ENCODE data around the gene NAGLU. TPM values are rescaled to one million over a fixed set of nuclear protein-coding genes. Genes with fewer than 3 reads are reported as not detected.
A peak's percentile ranks its signal among the peaks of the same experiment; 100 is the strongest.

Gene NAGLU
- total RNA-seq, 2 experiments from 2014 or later: 15.9 to 17.5 TPM

DNA sequence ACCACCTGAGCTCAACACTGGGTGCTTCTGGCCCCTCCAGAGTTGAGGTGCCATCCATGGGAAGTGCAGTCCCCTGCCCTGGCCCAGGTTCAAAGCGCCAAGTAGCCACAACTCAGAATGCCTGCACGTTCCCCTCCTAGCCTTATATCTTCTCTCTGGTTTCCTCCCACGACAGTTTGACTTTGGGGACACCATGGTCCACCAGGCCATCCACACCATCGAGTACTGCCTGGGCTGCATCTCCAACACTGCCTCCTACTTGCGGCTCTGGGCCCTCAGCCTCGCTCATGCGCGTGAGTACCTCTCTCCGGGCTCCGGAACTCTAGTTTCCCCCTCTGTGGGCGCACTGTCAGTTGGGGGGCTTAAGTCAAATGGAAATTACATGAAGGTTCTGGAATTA, 22.4 kb upstream of the NAGLU start:
- Mint-ChIP-seq H3K36me3 (ENCODE audit: low read depth) (no peaks in the 10 kb centered on the region), H3K27ac (no peak overlapping the region), H3K4me1 (peaks cover 8% of the 10 kb centered on the region), H3K27me3 (peaks cover 39% of the 10 kb centered on the region), H3K4me3 (no peak overlapping the region), H3K9me3 (no peaks in the 10 kb centered on the region)
- DNase-seq: no peak
- ChIA-PET POLR2A (no interaction called here), CTCF (interaction anchor here (0.9 to 1.5 kb wide), 3 partner anchors 14 to 85 kb away, joined by 3 to 5 read pairs (median 4); no protein-coding TSS in a partner anchor)

DNA sequence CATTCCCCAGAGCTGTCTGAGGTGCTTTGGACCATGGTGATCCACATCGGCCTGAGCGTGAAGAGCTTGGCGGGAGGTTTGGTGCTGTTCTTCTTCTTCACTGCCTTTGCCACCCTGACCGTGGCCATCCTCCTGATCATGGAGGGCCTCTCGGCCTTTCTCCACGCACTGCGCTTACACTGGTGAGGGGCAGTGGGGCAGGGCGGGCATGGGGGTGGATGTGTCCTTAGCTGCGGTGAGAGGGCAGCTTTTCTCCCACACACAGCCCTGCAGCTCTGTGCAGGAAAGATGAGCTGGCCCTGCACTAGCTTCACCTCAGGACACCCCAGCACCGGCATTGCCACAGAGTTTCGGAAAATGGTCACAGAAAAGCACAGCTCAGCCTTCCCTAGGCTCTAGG, 21.8 kb upstream of the NAGLU start:
- ChIA-PET CTCF (interaction anchor here (0.9 to 1.1 kb wide), 3 partner anchors 11 to 86 kb away, joined by 3 to 4 read pairs (median 3); no protein-coding TSS in a partner anchor), POLR2A (interaction anchor here (1.0 kb wide), 1 partner anchor 9 kb away, joined by 3 read pairs; no protein-coding TSS in a partner anchor)
- no peak for DNase-seq
- H3K27ac Mint-ChIP-seq: no peak overlapping the region
- H3K27me3 Mint-ChIP-seq: peaks cover 36% of the 10 kb centered on the region
- no peaks in the 10 kb centered on the region for H3K9me3 Mint-ChIP-seq
- no peaks in the 10 kb centered on the region for H3K36me3 Mint-ChIP-seq (ENCODE audit: low read depth)
- peaks cover 2% of the 10 kb centered on the region for H3K4me1 Mint-ChIP-seq
- H3K4me3 Mint-ChIP-seq: no peak overlapping the region

DNA sequence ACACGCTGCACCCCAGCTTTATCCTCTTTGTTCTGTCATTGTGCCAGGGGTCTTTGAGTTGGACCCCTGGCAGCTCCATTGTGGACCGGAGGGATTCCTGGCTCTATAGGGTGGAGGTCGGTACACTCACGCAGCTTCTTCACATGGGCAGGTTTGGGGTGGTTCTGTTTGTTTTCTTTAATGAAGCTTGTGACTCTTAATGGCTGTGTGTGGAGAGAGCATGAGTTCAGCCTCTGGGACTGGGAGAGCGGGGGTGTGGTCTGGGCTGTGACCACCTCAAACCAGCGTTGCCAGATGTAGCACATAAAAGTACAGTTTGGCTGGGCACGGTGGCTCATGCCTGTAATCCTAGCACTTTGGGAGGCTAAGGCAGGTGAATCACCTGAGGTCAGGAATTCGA, 21.2 kb upstream of the NAGLU start:
- ChIA-PET CTCF (interaction anchor here (0.9 to 1.1 kb wide), 4 partner anchors 10 to 559 kb away, joined by 3 to 4 read pairs (median 4); no protein-coding TSS in a partner anchor), POLR2A (interaction anchor here (1.0 kb wide), 1 partner anchor 10 kb away, joined by 3 read pairs; no protein-coding TSS in a partner anchor)
- Mint-ChIP-seq H3K4me3 (no peak overlapping the region), H3K36me3 (ENCODE audit: low read depth) (no peaks in the 10 kb centered on the region), H3K27me3 (peaks cover 33% of the 10 kb centered on the region), H3K27ac (no peak overlapping the region), H3K9me3 (no peaks in the 10 kb centered on the region), H3K4me1 (peaks cover 1% of the 10 kb centered on the region)
- no peak for DNase-seq

DNA sequence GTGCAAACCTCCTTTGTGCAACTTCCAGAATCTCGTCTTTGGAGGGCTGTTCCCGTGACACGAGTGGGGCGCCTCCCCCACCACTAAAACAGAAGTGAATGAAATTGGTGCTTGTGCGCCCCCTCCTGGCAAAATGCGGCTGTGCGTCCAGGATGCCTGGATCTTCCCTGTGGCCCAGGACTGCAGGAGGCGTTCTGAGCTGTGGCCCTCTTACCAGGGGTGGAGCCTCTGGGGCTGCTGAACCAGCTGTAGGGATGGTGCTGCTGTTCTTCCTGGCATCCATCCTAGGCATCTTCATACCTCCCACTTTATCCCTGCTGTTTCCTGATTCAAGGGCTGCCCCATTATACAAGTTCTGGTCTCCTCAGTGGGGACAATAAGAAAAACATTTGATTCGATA, 18.5 kb upstream of the NAGLU start:
- H3K4me3 Mint-ChIP-seq: no peak overlapping the region
- no peaks in the 10 kb centered on the region for H3K36me3 Mint-ChIP-seq (ENCODE audit: low read depth)
- no peaks in the 10 kb centered on the region for H3K9me3 Mint-ChIP-seq
- ChIA-PET POLR2A (no interaction called here), CTCF (interaction anchor here (0.6 to 2.3 kb wide), 29 partner anchors 9 to 818 kb away, joined by 3 to 15 read pairs (median 3); partner anchors contain the start of genes CAVIN1, NAGLU and STAT3)
- H3K4me1 Mint-ChIP-seq: peaks cover 1% of the 10 kb centered on the region
- DNase-seq: peak; percentile 84
- H3K27me3 Mint-ChIP-seq: peaks cover 26% of the 10 kb centered on the region
- peak overlapping the region; percentile 26 for H3K27ac Mint-ChIP-seq

DNA sequence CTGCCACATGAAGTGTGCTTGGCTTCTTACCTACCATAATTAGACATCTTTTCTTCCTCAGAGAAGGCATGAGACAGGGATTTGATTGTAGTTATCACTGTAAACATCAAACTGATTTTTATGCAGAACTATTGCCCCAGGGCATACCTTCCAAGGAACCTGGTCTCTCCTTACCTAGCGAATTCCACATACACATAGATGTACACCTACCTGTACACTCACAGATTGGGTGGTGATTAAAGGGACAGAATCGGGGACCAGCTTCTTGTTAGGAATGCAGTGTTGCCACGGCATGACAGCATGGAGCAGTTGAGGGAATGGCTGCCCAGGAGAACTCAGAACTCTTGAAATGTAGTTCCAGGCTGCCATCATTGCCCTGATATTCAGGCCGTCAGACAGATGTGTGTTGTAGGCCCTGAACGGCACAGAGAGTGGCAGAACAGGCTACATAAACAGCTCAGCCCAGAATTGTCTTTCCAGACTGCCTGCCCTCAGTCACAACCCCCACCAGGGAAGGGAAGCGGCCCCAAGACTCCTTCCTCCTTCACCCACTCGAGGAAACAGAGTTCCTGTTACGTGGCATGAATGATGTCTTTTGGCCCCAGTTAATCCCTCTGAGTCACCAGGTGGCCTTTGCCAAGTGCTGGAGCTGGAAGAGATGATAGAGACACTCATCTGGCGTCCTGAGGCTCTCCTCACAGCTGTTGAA, 17.8 kb upstream of the NAGLU start:
- ChIA-PET POLR2A (interaction anchor here (1.1 kb wide), 1 partner anchor 116 kb away, joined by 3 read pairs; no protein-coding TSS in a partner anchor), CTCF (interaction anchor here (0.6 to 2.3 kb wide), 29 partner anchors 9 to 270 kb away, joined by 3 to 15 read pairs (median 3); partner anchors contain the start of genes CAVIN1, NAGLU and STAT3)
- no peak overlapping the region for H3K4me3 Mint-ChIP-seq
- peaks cover 3% of the 10 kb centered on the region for H3K4me1 Mint-ChIP-seq
- H3K9me3 Mint-ChIP-seq: no peaks in the 10 kb centered on the region
- no peak overlapping the region for H3K27ac Mint-ChIP-seq
- no peaks in the 10 kb centered on the region for H3K36me3 Mint-ChIP-seq (ENCODE audit: low read depth)
- DNase-seq: no peak
- peaks cover 31% of the 10 kb centered on the region for H3K27me3 Mint-ChIP-seq

DNA sequence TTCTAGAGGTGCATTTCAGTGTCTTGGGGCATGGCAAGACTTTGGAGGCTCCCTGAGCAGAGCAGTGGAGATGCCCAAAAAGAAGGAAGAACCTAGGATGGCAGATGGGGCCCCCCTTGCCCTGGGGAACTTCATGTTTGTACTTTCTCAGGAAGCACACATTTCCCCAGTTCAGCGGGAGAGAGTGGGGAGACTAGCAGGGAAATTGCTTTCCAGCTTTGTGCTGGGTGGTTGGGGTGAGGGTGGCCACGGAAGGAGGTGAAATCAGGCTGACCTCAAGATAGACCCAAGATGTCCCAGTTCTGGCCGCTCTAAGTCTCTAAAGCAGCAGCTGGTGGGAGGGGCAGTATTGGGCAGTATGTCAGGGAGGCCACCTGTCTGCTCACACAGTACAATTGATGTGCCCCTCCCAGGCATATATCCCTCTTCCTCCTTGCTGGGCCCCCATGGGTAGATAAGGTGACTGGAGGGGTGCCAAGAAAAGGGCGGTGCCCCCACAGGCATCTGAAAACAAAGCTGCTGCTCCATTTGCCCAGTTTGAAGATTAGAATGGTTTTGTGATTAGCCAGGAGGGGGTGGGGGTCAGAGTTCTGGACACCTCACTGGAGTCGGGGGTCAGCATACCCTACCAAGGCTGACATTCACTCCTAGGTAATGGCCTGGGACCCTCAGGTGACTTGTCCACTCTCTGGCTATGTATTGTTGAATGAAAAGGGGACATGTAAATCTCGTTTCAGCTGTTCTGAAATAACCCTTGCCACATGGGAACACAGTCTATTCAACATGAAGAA, 17.1 kb upstream of the NAGLU start:
- DNase-seq: no peak
- Mint-ChIP-seq H3K36me3 (ENCODE audit: low read depth) (no peaks in the 10 kb centered on the region), H3K27me3 (peaks cover 35% of the 10 kb centered on the region), H3K4me1 (peaks cover 9% of the 10 kb centered on the region), H3K4me3 (no peak overlapping the region), H3K27ac (no peak overlapping the region), H3K9me3 (no peaks in the 10 kb centered on the region)
- ChIA-PET CTCF (interaction anchor here (1.1 to 2.3 kb wide), 12 partner anchors 8 to 212 kb away, joined by 3 to 15 read pairs (median 4); partner anchors contain the start of genes CAVIN1 and STAT3), POLR2A (interaction anchor here (1.1 kb wide), 1 partner anchor 116 kb away, joined by 3 read pairs; no protein-coding TSS in a partner anchor)

DNA sequence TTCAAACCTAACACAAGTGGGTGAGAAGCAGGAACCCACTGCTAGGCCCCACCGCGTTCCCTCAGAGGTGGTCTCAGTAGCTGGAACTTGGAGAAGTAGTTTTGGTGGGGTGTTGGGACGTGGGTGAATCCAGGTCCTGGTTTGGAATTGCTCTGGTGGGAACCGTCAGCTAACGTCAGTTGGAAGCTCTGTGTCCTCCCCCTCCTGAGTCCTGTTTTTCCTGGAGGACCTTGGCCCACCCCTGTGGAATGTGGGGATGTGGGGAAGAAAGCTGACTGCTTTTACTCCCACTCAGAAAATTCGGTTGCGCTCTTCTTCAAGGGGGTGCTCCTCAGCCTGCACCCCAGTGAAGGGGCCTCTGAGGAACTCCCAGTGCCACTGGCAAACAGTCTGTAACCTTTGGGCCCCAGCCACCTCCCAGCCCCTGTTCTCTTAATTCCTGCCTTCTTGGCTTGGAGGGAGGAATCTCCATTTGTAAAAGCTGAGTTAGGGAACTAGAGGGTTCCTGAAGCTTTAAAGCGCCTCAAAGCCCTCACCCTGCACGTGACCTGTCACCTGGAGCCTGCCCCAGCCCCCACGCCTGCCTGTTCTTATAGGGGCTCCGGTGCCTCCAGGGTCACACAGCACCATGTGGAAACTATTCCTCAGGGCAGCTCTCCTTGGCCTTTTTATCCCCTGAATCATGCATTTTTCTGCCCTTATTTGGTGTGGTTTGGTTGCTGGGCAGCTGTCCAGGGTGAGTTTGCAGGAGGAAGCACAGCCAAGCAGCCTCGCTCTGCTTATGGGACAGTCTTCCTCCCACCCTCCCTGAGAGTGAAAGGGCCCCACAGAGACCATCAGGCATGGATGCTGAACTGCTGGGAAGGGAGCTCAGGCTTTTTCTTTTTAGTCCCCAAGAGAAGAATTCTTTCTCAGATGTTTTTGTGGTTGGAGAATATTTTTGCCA, 16.2 kb upstream of the NAGLU start:
- DNase-seq: no peak
- Mint-ChIP-seq H3K4me1 (peaks cover 17% of the 10 kb centered on the region), H3K27me3 (peaks cover 35% of the 10 kb centered on the region), H3K27ac (no peak overlapping the region), H3K4me3 (no peak overlapping the region), H3K9me3 (no peaks in the 10 kb centered on the region), H3K36me3 (ENCODE audit: low read depth) (no peaks in the 10 kb centered on the region)
- ChIA-PET CTCF (interaction anchor here (0.9 to 1.5 kb wide), 7 partner anchors 11 to 207 kb away, joined by 3 to 6 read pairs (median 4); no protein-coding TSS in a partner anchor), POLR2A (interaction anchor here (0.6 to 1.6 kb wide), 4 partner anchors 16 to 208 kb away, joined by 3 to 4 read pairs (median 4); partner anchors contain the start of genes NAGLU and STAT3)

DNA sequence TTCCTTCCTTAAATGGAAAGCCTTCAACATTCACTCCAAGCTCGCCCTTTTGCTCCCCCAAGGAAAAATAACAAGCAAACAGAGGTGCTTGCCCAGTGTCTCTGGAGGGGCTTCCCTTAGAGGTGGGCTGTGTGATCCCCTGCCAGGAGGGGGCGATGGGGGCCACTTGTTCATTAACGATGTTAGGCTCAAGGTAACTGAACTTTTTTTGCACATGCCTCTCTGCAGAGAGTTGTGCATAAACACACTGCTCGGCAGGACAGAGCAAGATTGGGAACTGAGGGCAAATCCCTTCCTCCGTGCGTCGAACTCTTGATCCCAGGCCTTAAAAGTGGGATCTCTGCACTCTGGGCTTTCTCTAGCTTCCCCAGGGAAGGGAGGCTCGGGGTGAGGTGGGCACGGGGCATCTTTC, 15.5 kb upstream of the NAGLU start:
- H3K27ac Mint-ChIP-seq: no peak overlapping the region
- no peaks in the 10 kb centered on the region for H3K9me3 Mint-ChIP-seq
- DNase-seq: no peak
- H3K27me3 Mint-ChIP-seq: peaks cover 39% of the 10 kb centered on the region
- no peaks in the 10 kb centered on the region for H3K36me3 Mint-ChIP-seq (ENCODE audit: low read depth)
- peaks cover 22% of the 10 kb centered on the region for H3K4me1 Mint-ChIP-seq
- POLR2A ChIA-PET: interaction anchor here (0.6 to 1.6 kb wide), 3 partner anchors 16 to 208 kb away, joined by 3 to 4 read pairs (median 4); partner anchors contain the start of genes NAGLU and STAT3
- CTCF ChIA-PET: interaction anchor here (0.9 to 1.5 kb wide), 4 partner anchors 10 to 202 kb away, joined by 3 to 6 read pairs (median 4); no protein-coding TSS in a partner anchor
- no peak overlapping the region for H3K4me3 Mint-ChIP-seq

DNA sequence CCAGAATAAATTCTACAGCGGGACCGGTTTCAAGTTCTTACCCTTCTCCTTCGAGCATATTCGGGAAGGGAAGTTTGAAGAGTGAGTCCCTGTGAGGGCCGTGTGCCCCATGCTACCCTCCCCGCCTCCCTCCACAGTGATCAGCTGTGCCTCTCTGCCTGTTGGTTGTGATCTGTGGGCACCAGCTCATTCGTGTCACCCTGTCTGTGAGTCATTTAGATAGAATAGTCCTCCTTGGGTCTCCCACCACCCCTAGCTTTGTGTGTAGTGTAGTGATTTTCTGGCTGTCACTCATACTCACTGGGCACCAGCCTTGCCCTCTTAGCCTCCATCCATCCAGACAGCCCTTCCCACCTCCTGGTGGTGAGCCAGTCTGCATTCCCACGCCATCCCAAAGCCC, 15.0 kb upstream of the NAGLU start:
- H3K27me3 Mint-ChIP-seq: peaks cover 41% of the 10 kb centered on the region
- H3K4me1 Mint-ChIP-seq: peaks cover 22% of the 10 kb centered on the region
- POLR2A ChIA-PET: interaction anchor here (1.4 to 1.6 kb wide), 2 partner anchors 15 to 132 kb away, joined by 4 read pairs; partner anchors contain the start of genes NAGLU and STAT3
- CTCF ChIA-PET: interaction anchor here (1.0 kb wide), 1 partner anchor 200 kb away, joined by 3 read pairs; no protein-coding TSS in a partner anchor
- H3K4me3 Mint-ChIP-seq: no peak overlapping the region
- no peaks in the 10 kb centered on the region for H3K9me3 Mint-ChIP-seq
- no peak overlapping the region for H3K27ac Mint-ChIP-seq
- DNase-seq: no peak
- no peaks in the 10 kb centered on the region for H3K36me3 Mint-ChIP-seq (ENCODE audit: low read depth)

DNA sequence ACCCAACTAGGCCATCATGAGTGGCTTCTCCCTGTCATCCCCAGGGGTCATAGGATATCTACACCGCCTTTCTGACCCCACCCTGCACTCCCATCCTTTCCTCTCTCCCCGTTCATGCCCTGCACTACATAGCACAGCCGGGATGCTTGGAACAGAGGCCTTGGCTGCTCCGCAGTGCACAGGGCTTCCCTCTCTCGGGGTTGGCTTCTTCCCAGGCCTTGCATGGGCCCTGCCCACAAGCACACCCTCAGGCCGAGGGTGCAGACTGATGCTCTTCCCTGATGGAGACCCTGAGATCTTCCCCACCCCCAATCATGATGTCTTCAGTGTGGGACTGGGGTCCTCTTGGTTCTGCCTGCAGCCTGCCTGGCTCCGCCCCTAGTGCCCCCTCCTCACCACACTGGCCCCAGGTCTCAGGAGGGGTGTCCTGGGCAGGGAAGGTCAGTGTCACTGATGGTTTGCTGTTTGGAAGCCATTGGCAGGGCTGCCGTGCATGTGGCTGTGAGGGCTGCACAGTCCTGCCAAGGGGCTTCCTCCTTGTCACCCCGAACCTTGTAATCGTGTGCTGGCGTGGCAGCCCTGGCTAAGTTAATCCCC, 14.3 kb upstream of the NAGLU start:
- no peaks in the 10 kb centered on the region for H3K9me3 Mint-ChIP-seq
- H3K4me1 Mint-ChIP-seq: peaks cover 22% of the 10 kb centered on the region

DNA sequence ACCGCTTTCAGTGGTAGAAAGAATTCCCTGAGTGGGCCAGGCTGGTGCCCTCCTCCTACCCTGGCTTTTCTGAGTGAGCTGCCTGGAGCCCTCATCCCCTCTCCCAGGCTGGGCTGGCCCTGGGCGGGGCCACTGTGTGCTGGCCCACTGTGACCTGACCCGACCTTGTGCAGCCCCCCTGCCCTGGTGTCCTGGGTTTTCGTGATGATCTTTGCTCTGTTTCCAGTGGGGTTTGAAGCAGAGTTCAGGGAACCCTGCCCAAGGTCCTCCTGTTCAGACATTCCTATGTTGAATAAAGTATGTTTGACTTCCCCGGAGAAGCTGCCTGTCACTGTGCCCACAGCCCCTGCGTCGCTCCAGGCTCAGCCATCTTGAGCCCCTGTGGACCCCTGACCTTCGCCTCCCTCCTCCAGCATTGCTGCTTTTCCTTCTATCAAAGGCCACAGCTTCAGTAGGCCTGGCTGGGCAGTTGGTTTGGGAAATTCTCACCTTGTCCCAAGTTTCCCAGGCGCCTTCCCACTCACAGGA, 13.7 kb upstream of the NAGLU start:
- H3K27me3 Mint-ChIP-seq: peaks cover 41% of the 10 kb centered on the region
- no peak for DNase-seq
- H3K27ac Mint-ChIP-seq: no peak overlapping the region
- H3K4me3 Mint-ChIP-seq: no peak overlapping the region
- H3K4me1 Mint-ChIP-seq: peaks cover 22% of the 10 kb centered on the region
- ChIA-PET POLR2A (interaction anchor here (0.7 kb wide), 1 partner anchor 10 kb away, joined by 5 read pairs; no protein-coding TSS in a partner anchor), CTCF (interaction anchor here (0.6 kb wide), 1 partner anchor 75 kb away, joined by 3 read pairs; no protein-coding TSS in a partner anchor)
- H3K9me3 Mint-ChIP-seq: no peaks in the 10 kb centered on the region
- H3K36me3 Mint-ChIP-seq (ENCODE audit: low read depth): no peaks in the 10 kb centered on the region

More for the DNA sequence above, 14.3 kb upstream of the NAGLU start:
- DNase-seq: no peak
- CTCF ChIA-PET: no interaction called here
- POLR2A ChIA-PET: interaction anchor here (1.6 kb wide), 1 partner anchor 15 kb away, joined by 4 read pairs; the partner anchor contains the start of gene NAGLU
- Mint-ChIP-seq H3K36me3 (ENCODE audit: low read depth) (no peaks in the 10 kb centered on the region), H3K4me3 (no peak overlapping the region), H3K27me3 (peaks cover 40% of the 10 kb centered on the region), H3K27ac (no peak overlapping the region)
